ENCODE measurements around the gene CDC26. TPM values are rescaled to one million over a fixed set of nuclear protein-coding genes. Genes with fewer than 3 reads are reported as not detected.

CDC26 gene
- total RNA-seq, 1 experiment from 2014 or later = 53.3 TPM

GRCh38 chr9:113219186-113219936 is 56.0 kb downstream of the CDC26 start:
- in situ Hi-C loops (cut with HindIII; ENCODE audit: low sequenced_read_pairs) = no loop called here
- no peak for DNase-seq (ENCODE audit: low spot score)

Other genes with a start within 250 kb of the CDC26 start
- gene ZFP37, start 218.8 kb downstream of the CDC26 start, total RNA-seq (2014; rRNA removed; shearing (Covaris generic)) = 3.4 and 5.4 TPM in 2 replicates
- gene SLC31A2, start 124.6 kb downstream of the CDC26 start, total RNA-seq (2014; rRNA removed; shearing (Covaris generic)) = 4.4 and 7.0 TPM in 2 replicates
- gene FKBP15, start 54.3 kb downstream of the CDC26 start, total RNA-seq (2014; rRNA removed; shearing (Covaris generic)) = 6.6 and 7.7 TPM in 2 replicates
- gene SLC31A1, start 54.0 kb downstream of the CDC26 start, total RNA-seq (2014; rRNA removed; shearing (Covaris generic)) = 18.0 and 24.5 TPM in 2 replicates
- gene PRPF4, start 86 bp upstream of the CDC26 start, total RNA-seq (2014; rRNA removed; shearing (Covaris generic)) = 51.8 and 52.9 TPM in 2 replicates
- gene RNF183, start 27.8 kb upstream of the CDC26 start, total RNA-seq (2014; rRNA removed; shearing (Covaris generic)) = not detected in 2 replicates
- 1.9 and 3.3 TPM in 2 replicates for gene WDR31, start 64.7 kb upstream of the CDC26 start, total RNA-seq (2014; rRNA removed; shearing (Covaris generic))
- 0.64 TPM in 1 of 2 replicates, not detected in the other for gene BSPRY, start 74.0 kb upstream of the CDC26 start, total RNA-seq (2014; rRNA removed; shearing (Covaris generic))
- gene HDHD3, start 101.4 kb upstream of the CDC26 start, total RNA-seq (2014; rRNA removed; shearing (Covaris generic)) = 26.1 and 26.3 TPM in 2 replicates
- gene ALAD, start 125.7 kb upstream of the CDC26 start, total RNA-seq (2014; rRNA removed; shearing (Covaris generic)) = 11.3 and 13.7 TPM in 2 replicates
- gene POLE3, start 135.1 kb upstream of the CDC26 start, total RNA-seq (2014; rRNA removed; shearing (Covaris generic)) = 94.5 and 116 TPM in 2 replicates
- 1.3 TPM in 1 of 2 replicates, not detected in the other for gene C9orf43, start 135.2 kb upstream of the CDC26 start, total RNA-seq (2014; rRNA removed; shearing (Covaris generic))
- 117 and 144 TPM in 2 replicates for gene RGS3, start 188.2 kb upstream of the CDC26 start, total RNA-seq (2014; rRNA removed; shearing (Covaris generic))

Measured in G401 (cell line).